K562 (cell line): ENCODE measurements around the gene CUL5.

Source experiments
- BHLHE40 ChIP-seq: IDR thresholded peaks from 2 replicates; pipeline ENCODE4 v1.6.1; 2011; ENCODE audit warnings: low read length, improper control_type of control experiment
- CC2D1A ChIP-seq: fragments of 450-650 bp; IDR thresholded peaks from 2 replicates; pipeline ENCODE4 v1.6.1; 2017; ENCODE audit warnings: mild to moderate bottlenecking
- EZH2 ChIP-seq: IDR thresholded peaks from 2 replicates; pipeline ENCODE4 v1.6.1; 2012; ENCODE audit warnings: low read depth, mild to moderate bottlenecking, inconsistent platforms, low read length, borderline replicate concordance
- POLR2A ChIP-seq: fragments of 450-650 bp; conservative IDR thresholded peaks from 2 replicates; pipeline ENCODE4 v1.6.1; 2016
- RFX5 ChIP-seq: IDR thresholded peaks from 2 replicates; pipeline ENCODE4 v1.6.1; 2011; ENCODE audit warnings: low read depth, mild to moderate bottlenecking, improper control_type of control experiment, low read length
- SMARCA4 ChIP-seq: fragments of 450-650 bp; IDR thresholded peaks from 2 replicates; pipeline ENCODE4 v1.6.1; 2016
- TAF7 ChIP-seq: fragments of 450-650 bp; IDR thresholded peaks from 2 replicates; pipeline ENCODE4 v1.6.1; 2016; ENCODE audit warnings: missing genetic modification characterization, missing compliant biosample characterization
- YY1 ChIP-seq, 3 experiments: IDR thresholded peaks; 2 replicates each; pipeline ENCODE4 v1.6.1; 2011; ENCODE audit warnings: low read length in 2 of 3, mild to moderate bottlenecking in 2 of 3, moderate library complexity in 2 of 3, borderline replicate concordance in 1 of 3, control low read depth in 1 of 3, low read depth in 1 of 3; ENCODE audit not compliant: insufficient read depth in 3 of 3, insufficient replicate concordance in 2 of 3, control insufficient read depth in 1 of 3, insufficient read length in 1 of 3; ENCODE audit errors: extremely low read depth in 1 of 3
- ZC3H11A ChIP-seq: IDR thresholded peaks from 2 replicates; pipeline ENCODE4 v1.6.1; 2012; ENCODE audit warnings: low read depth, low read length, improper control_type of control experiment
- TF ChIP-seq, protein P1 (sequence below): fragments of 250-450 bp; sonication (Bioruptor Pico); IDR thresholded peaks from 2 replicates; pipeline ENCODE4 v1.5.0; 2022; ENCODE audit warnings: mild to moderate bottlenecking
- TF ChIP-seq, protein P2 (sequence below): fragments of 450-650 bp; IDR thresholded peaks from 2 replicates; pipeline ENCODE4 v1.6.1; 2018; ENCODE audit warnings: mild to moderate bottlenecking, low read depth; ENCODE audit not compliant: partially characterized antibody
- TF ChIP-seq, protein P3 (sequence below), 3 experiments: IDR thresholded peaks in 2 of 3; conservative IDR thresholded peaks in 1 of 3; 2 replicates each; pipeline ENCODE4 v1.5.1; 2011 to 2012; ENCODE audit warnings: low read length in 3 of 3, mild to moderate bottlenecking in 3 of 3, control low read depth in 2 of 3, improper control_type of control experiment in 1 of 3, inconsistent platforms in 1 of 3, low read depth in 1 of 3, mixed read lengths in 1 of 3, moderate library complexity in 1 of 3; ENCODE audit not compliant: insufficient read depth in 2 of 3
- TF ChIP-seq, protein P4 (sequence below): fragments of 250-450 bp; sonication (Bioruptor Pico); IDR thresholded peaks from 2 replicates; pipeline ENCODE4 v1.4.0; 2020; ENCODE audit warnings: borderline replicate concordance
- TF ChIP-seq, protein P5 (sequence below), 2 experiments: fragments of 450-650 bp; IDR thresholded peaks; 2 replicates each; pipeline ENCODE4 v1.6.1; 2016; ENCODE audit warnings: mild to moderate bottlenecking in 2 of 2, borderline replicate concordance in 1 of 2, low read depth in 1 of 2, moderate library complexity in 1 of 2

DNA sequence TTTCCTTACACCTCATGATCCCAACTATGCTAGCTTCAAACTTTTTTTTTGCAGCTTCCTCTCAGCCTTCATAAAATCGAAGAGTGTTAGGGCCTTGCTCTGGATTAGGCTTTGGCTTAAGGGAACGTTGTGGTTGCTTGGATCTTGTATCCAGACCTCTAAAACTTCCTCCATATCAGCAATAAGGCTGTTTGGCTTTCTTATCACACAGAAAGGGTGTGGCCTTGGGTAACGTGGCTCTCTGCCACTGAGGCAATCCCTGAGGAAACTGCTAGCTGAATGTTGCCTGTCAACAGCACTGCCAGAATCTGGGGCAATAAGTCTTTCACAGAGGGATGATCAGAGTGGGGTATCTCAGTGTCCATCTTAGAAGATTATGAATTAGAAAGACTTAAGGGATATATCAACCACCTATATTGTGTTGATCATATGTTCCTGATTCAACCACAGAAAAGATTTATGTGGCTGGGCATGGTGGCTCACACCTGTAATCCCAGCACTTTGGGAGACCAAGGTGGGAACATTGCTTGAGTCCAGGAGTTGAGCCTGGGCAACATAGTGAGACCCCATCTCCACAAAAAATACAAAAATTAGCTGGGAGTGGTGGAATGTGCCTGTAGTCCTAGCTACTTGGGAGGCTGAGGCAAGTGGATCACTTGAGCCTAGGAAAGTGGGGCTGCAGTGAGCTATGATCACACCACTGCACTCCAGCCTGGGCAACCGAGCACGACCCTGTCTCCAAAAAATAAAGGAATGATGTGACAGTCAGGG, 12.5 kb upstream of the CUL5 start:
- no peak for TF ChIP-seq POLR2A
- TF ChIP-seq, protein P1, sequence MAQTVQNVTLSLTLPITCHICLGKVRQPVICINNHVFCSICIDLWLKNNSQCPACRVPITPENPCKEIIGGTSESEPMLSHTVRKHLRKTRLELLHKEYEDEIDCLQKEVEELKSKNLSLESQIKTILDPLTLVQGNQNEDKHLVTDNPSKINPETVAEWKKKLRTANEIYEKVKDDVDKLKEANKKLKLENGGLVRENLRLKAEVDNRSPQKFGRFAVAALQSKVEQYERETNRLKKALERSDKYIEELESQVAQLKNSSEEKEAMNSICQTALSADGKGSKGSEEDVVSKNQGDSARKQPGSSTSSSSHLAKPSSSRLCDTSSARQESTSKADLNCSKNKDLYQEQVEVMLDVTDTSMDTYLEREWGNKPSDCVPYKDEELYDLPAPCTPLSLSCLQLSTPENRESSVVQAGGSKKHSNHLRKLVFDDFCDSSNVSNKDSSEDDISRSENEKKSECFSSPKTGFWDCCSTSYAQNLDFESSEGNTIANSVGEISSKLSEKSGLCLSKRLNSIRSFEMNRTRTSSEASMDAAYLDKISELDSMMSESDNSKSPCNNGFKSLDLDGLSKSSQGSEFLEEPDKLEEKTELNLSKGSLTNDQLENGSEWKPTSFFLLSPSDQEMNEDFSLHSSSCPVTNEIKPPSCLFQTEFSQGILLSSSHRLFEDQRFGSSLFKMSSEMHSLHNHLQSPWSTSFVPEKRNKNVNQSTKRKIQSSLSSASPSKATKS, result no peak
- TF ChIP-seq BHLHE40, result no peak
- no peak for TF ChIP-seq CC2D1A
- no peak for TF ChIP-seq RFX5
- no peak for TF ChIP-seq EZH2
- TF ChIP-seq SMARCA4, result no peak
- TF ChIP-seq, protein P2, sequence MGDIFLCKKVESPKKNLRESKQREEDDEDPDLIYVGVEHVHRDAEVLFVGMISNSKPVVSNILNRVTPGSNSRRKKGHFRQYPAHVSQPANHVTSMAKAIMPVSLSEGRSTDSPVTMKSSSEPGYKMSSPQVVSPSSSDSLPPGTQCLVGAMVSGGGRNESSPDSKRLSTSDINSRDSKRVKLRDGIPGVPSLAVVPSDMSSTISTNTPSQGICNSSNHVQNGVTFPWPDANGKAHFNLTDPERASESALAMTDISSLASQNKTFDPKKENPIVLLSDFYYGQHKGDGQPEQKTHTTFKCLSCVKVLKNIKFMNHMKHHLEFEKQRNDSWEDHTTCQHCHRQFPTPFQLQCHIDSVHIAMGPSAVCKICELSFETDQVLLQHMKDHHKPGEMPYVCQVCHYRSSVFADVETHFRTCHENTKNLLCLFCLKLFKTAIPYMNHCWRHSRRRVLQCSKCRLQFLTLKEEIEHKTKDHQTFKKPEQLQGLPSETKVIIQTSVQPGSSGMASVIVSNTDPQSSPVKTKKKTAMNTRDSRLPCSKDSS, result no peak
- TF ChIP-seq, protein P3, sequence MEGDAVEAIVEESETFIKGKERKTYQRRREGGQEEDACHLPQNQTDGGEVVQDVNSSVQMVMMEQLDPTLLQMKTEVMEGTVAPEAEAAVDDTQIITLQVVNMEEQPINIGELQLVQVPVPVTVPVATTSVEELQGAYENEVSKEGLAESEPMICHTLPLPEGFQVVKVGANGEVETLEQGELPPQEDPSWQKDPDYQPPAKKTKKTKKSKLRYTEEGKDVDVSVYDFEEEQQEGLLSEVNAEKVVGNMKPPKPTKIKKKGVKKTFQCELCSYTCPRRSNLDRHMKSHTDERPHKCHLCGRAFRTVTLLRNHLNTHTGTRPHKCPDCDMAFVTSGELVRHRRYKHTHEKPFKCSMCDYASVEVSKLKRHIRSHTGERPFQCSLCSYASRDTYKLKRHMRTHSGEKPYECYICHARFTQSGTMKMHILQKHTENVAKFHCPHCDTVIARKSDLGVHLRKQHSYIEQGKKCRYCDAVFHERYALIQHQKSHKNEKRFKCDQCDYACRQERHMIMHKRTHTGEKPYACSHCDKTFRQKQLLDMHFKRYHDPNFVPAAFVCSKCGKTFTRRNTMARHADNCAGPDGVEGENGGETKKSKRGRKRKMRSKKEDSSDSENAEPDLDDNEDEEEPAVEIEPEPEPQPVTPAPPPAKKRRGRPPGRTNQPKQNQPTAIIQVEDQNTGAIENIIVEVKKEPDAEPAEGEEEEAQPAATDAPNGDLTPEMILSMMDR (IDR thresholded peaks at IDR 0.05 in 2 of 3, conservative IDR thresholded peaks at IDR 0.05 in 1 of 3; ENCODE audit: insufficient read depth in 2 of 3, low read depth in 1 of 3, low read length in 3 of 3), result no peak
- TF ChIP-seq, protein P4, sequence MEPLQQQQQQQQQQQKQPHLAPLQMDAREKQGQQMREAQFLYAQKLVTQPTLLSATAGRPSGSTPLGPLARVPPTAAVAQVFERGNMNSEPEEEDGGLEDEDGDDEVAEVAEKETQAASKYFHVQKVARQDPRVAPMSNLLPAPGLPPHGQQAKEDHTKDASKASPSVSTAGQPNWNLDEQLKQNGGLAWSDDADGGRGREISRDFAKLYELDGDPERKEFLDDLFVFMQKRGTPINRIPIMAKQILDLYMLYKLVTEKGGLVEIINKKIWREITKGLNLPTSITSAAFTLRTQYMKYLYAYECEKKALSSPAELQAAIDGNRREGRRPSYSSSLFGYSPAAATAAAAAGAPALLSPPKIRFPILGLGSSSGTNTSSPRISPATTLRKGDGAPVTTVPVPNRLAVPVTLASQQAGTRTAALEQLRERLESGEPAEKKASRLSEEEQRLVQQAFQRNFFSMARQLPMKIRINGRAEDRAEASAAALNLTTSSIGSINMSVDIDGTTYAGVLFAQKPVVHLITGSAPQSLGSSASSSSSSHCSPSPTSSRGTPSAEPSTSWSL, result no peak
- no peak for TF ChIP-seq TAF7 (tag)
- TF ChIP-seq YY1 (IDR thresholded peaks at IDR 0.05; ENCODE audit: borderline replicate concordance in 1 of 3, control insufficient read depth in 1 of 3, extremely low read depth in 1 of 3, insufficient read depth in 3 of 3, insufficient read length in 1 of 3, insufficient replicate concordance in 2 of 3, low read depth in 1 of 3, low read length in 2 of 3), result no peak
- TF ChIP-seq, protein P5, sequence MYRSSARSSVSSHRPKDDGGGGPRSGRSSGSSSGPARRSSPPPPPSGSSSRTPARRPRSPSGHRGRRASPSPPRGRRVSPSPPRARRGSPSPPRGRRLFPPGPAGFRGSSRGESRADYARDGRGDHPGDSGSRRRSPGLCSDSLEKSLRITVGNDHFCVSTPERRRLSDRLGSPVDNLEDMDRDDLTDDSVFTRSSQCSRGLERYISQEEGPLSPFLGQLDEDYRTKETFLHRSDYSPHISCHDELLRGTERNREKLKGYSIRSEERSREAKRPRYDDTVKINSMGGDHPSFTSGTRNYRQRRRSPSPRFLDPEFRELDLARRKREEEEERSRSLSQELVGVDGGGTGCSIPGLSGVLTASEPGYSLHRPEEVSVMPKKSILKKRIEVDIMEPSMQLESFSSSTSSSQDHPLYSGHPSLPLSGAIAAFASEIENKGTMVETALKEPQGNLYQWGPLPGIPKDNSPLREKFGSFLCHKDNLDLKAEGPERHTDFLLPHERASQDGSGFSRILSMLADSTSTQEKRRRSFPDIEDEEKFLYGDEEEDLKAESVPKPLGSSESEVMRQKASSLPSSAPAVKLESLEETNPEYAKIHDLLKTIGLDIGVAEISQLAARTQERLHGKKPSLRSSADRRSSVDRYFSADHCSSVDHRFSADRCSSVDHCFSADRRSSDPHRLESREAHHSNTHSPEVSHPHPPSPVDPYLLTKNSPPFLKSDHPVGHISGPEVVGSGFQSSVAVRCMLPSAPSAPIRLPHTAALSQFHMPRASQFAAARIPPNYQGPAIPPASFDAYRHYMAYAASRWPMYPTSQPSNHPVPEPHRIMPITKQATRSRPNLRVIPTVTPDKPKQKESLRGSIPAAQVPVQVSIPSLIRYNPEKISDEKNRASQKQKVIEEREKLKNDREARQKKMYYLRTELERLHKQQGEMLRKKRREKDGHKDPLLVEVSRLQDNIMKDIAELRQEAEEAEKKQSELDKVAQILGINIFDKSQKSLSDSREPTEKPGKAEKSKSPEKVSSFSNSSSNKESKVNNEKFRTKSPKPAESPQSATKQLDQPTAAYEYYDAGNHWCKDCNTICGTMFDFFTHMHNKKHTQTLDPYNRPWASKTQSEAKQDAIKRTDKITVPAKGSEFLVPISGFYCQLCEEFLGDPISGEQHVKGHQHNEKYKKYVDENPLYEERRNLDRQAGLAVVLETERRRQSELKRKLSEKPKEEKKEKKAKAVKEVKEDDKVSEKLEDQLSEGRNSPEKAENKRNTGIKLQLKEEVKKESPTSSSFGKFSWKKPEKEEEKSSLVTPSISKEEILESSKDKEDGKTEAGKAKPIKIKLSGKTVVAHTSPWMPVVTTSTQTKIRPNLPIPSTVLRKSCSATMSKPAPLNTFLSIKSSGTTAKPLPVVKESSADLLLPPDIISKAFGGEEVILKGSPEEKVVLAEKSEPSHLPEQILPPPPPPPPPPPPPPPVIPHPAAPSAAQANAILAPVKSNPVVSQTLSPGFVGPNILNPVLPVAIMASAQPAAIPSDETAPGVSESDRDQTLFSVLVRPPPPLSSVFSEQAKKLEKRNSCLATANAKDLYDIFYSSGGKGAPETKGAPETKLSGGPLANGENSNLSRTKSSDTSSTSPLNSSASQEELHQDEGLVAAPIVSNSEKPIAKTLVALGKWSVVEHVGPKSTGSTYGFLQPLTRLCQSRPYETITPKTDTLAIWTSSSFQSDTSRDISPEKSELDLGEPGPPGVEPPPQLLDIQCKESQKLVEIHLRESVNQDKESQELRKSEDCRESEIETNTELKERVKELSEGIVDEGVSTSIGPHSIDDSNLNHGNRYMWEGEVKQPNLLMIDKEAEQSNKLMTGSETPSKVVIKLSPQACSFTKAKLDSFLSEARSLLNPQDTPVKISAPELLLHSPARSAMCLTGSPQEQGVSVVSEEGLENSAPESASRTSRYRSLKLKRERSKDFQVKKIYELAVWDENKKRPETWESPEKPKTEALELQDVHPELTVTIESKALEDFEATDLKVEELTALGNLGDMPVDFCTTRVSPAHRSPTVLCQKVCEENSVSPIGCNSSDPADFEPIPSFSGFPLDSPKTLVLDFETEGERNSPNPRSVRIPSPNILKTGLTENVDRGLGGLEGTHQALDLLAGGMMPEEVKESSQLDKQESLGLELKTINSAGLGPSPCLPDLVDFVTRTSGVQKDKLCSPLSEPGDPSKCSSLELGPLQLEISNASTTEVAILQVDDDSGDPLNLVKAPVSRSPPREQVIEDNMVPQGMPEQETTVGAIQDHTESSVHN (IDR thresholded peaks at IDR 0.05; ENCODE audit: borderline replicate concordance in 1 of 2, low read depth in 1 of 2), result no peak
- no peak for TF ChIP-seq ZC3H11A
